OCI-LY7 (cell line): Measurements from ENCODE around the gene SLC13A3. TPM values are rescaled to one million over a fixed set of nuclear protein-coding genes. Genes with fewer than 3 reads are reported as not detected.

Experiments used
- BruUV-seq: library from RNA; stranded (reverse); fragments of 400-500 nt; replicated peaks from 2 replicates; lab custom pipeline; 2021; lab: Mats Ljungman, UMichigan
- CTCF ChIA-PET: fragments of 300-600 bp; sonication (Branson Sonifier 250); formaldehyde crosslinking; loops from one replicate; lab custom pipeline; 2022; ENCODE audit warnings: antibody characterized with exemption; ENCODE audit not compliant: unreplicated experiment; lab: Charles Lee
- POLR2A ChIA-PET: fragments of 300-600 bp; sonication (Branson Sonifier 250); formaldehyde crosslinking; loops from one replicate; lab custom pipeline; 2022; ENCODE audit warnings: antibody characterized with exemption; lab: Charles Lee
- DNase-seq: peaks from one replicate; pipeline ENCODE4 v3.0.0-alpha.2; 2015; ENCODE audit warnings: low spot score
- H2AFZ ChIP-seq: fragments of 200-600 bp; sonication (generic), shearing (Covaris generic); 2 replicates; pipeline ENCODE4 v1.6.1; 2014; ENCODE audit warnings: mild to moderate bottlenecking, antibody characterized with exemption, low read length, moderate library complexity
- H3K27ac ChIP-seq: fragments of 200-600 bp; sonication (generic); 2 replicates; pipeline ENCODE4 v1.5.1; 2014; ENCODE audit warnings: mixed run types, low read depth, mild to moderate bottlenecking, moderate library complexity, low read length, inconsistent platforms; ENCODE audit not compliant: poor library complexity, severe bottlenecking
- H3K36me3 ChIP-seq: fragments of 200-600 bp; sonication (generic); 2 replicates; pipeline ENCODE4 v1.6.1; 2014; ENCODE audit warnings: mild to moderate bottlenecking, antibody characterized with exemption, low read length, moderate library complexity, mixed read lengths; ENCODE audit not compliant: insufficient read depth
- H3K4me1 ChIP-seq: fragments of 200-600 bp; sonication (generic); 2 replicates; pipeline ENCODE4 v1.5.1; 2014; ENCODE audit warnings: mild to moderate bottlenecking, low read length; ENCODE audit not compliant: insufficient read depth, poor library complexity, severe bottlenecking
- H3K4me2 ChIP-seq: fragments of 200-600 bp; sonication (generic); 2 replicates; pipeline ENCODE4 v1.6.1; 2014; ENCODE audit warnings: mild to moderate bottlenecking, low read length
- H3K4me3 ChIP-seq: fragments of 200-600 bp; sonication (generic); 2 replicates; pipeline ENCODE4 v1.5.1; 2014; ENCODE audit warnings: mild to moderate bottlenecking, low read depth, low read length; ENCODE audit not compliant: poor library complexity, severe bottlenecking
- H3K79me2 ChIP-seq: fragments of 200-600 bp; sonication (generic); 2 replicates; pipeline ENCODE4 v1.6.1; 2016; ENCODE audit warnings: low read depth, mild to moderate bottlenecking, low read length, moderate library complexity, mixed read lengths; ENCODE audit not compliant: insufficient read depth
- H3K9me2 ChIP-seq: fragments of 200-600 bp; sonication (generic); 2 replicates; pipeline ENCODE4 v1.6.1; 2016; ENCODE audit warnings: mild to moderate bottlenecking, low read length, mixed read lengths; ENCODE audit not compliant: insufficient read depth
- H3K9me3 ChIP-seq: fragments of 200-600 bp; sonication (generic); 2 replicates; pipeline ENCODE4 v1.6.1; 2014; ENCODE audit warnings: mild to moderate bottlenecking, mixed run types, low read length, mixed read lengths
- H4K20me1 ChIP-seq: fragments of 200-600 bp; sonication (generic); 2 replicates; pipeline ENCODE4 v1.6.1; 2014; ENCODE audit warnings: mild to moderate bottlenecking, antibody characterized with exemption, low read length, moderate library complexity, mixed read lengths; ENCODE audit not compliant: insufficient read depth
- EZH2phosphoT487 ChIP-seq: fragments of 200-600 bp; sonication (generic); IDR thresholded peaks from 2 replicates; pipeline ENCODE4 v1.6.1; 2018; ENCODE audit warnings: low read depth, borderline replicate concordance, mild to moderate bottlenecking, mixed run types, antibody characterized with exemption, low read length, moderate library complexity, mixed read lengths
- intact Hi-C: fragments of 100-400 bp; cut with micrococcal nuclease; formaldehyde crosslinking; loops from one replicate; pipeline ENCODE4 v1.10.0; 2022; ENCODE audit not compliant: unreplicated experiment
- total RNA-seq, 2 experiments: library from RNA; depleted of rRNA in 1 of 2; stranded (reverse); fragments of >200 nt in 1 of 2; shearing (Covaris generic) in 1 of 2; gene quantifications; 2 replicates each; pipeline ENCODE4 v1.2.3, GENCODE V29; 2014 to 2022
- TF ChIP-seq, protein P1 (sequence below): fragments of 200-600 bp; sonication (generic); conservative IDR thresholded peaks from 2 replicates; pipeline ENCODE4 v1.5.1; 2014; ENCODE audit warnings: mild to moderate bottlenecking, antibody characterized with exemption, low read length, moderate library complexity, mixed read lengths

SLC13A3 gene
- total RNA-seq, 2 experiments from 2014 or later, result not detected

DNA sequence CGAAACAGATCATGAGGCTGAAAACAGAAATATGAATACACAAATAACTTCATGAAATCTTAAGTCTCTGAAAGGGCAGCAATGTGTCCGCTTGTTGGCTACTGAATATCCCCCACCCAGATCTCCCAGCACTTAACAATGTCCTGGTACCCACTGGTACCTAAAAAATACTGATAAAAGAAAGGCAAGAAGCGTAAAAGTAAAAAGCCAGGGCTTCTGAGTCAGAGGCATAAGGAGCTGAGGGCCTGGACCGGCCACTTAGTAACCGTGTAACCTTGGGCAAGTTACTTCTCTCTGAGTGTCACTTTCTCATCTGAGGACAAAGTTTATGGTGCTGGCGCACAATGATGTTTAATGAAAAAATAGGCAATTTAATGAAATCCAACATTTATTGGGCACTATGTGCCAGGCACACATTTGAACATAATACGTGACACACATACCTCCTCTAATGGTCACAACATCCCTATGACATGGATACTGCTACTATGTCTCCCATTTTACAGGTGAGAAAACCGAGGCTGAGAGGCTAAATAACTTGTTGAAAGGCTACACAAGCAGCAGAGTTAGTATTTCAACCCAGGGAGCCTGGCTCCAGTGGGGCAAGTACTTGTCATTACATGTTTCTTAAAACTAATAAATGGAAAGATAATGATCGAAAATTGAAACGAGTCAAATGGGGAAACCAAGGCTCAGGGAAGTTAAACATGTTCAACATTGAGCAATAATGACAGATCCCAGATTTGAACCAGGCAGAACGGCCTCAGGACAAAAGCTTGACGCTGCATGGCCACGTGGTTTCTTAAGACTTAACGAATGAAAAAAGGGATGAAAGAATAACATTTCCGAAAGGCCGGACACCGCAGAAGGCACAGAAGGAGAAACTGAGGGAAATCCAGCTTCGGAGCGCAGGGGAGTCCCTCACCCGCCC is 37.2 kb upstream of the SLC13A3 start:
- TF ChIP-seq, protein P1, sequence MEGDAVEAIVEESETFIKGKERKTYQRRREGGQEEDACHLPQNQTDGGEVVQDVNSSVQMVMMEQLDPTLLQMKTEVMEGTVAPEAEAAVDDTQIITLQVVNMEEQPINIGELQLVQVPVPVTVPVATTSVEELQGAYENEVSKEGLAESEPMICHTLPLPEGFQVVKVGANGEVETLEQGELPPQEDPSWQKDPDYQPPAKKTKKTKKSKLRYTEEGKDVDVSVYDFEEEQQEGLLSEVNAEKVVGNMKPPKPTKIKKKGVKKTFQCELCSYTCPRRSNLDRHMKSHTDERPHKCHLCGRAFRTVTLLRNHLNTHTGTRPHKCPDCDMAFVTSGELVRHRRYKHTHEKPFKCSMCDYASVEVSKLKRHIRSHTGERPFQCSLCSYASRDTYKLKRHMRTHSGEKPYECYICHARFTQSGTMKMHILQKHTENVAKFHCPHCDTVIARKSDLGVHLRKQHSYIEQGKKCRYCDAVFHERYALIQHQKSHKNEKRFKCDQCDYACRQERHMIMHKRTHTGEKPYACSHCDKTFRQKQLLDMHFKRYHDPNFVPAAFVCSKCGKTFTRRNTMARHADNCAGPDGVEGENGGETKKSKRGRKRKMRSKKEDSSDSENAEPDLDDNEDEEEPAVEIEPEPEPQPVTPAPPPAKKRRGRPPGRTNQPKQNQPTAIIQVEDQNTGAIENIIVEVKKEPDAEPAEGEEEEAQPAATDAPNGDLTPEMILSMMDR, result no peak
- TF ChIP-seq EZH2phosphoT487, result no peak
- Histone ChIP-seq H3K4me1 (peaks cover 28% of the 10 kb centered on the region), H3K79me2 (peaks cover 49% of the 10 kb centered on the region), H3K4me3 (peak overlapping the region; percentile 74), H4K20me1 (peaks cover 20% of the 10 kb centered on the region; the same call in 1 of the 2 replicates), H3K4me2 (peak overlapping the region; percentile 74), H3K27ac (peak overlapping the region; percentile 63), H2AFZ (peak overlapping the region; percentile 29), H3K9me3 (peaks cover 11% of the 10 kb centered on the region; the same call in 1 of the 2 replicates), H3K36me3 (peaks cover 39% of the 10 kb centered on the region), H3K9me2 (no peaks in the 10 kb centered on the region)
- CTCF ChIA-PET, result no interaction called here
- peak; percentile 9 for DNase-seq
- TSS peak; percentile 48 for BruUV-seq
- POLR2A ChIA-PET, result interaction anchor here (0.6 to 1.8 kb wide), 3 partner anchors 8 to 723 kb away, joined by 3 to 9 read pairs (median 4); no protein-coding TSS in a partner anchor
- intact Hi-C loops, result loop anchor here (5.0 kb wide), 2 partner anchors 716 to 896 kb away; partner anchors contain the start of genes DNTTIP1, WFDC3 and ZNF335

DNA sequence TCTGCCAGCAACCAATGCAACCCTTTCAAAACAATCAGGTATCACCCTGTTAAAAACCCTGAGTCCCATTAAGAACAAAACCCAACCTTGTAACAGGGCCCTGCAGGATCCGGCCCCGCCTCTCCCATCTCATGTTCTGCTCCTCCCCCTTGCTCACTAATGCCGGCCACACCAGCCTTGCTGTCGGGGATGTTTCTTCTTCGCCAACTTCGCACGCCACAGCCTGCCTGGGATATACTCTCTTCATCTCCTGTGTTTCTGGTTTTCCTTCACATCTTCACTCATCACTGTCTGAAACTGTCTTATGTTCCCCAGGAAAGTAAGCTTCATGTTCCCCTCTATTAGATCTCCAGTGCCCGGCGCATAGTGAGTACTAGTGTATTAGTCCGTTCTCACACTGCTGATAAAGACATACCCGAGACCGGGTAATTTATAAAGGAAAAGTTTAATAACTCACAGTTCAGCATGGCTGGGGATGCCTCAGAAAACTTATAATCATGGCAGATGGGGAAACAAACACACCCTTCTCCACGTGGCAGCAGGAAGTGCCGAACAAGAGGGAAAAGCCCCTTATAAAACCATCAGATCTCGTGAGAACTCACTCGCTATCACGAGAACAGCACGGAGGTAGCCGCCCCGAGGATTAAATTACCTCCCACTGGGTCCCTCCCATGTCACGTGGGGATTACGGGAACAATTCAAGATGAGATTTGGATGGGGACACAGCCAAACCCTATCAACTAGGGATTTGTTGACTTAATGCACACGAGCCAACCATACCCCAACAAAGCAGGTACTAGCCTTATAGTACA is 32.9 kb upstream of the SLC13A3 start:
- no peak for DNase-seq
- Histone ChIP-seq H3K36me3 (peaks cover 39% of the 10 kb centered on the region), H3K27ac (no peak overlapping the region), H3K4me1 (peaks cover 23% of the 10 kb centered on the region), H3K79me2 (peaks cover 48% of the 10 kb centered on the region), H3K9me3 (no peaks in the 10 kb centered on the region), H3K9me2 (no peaks in the 10 kb centered on the region), H2AFZ (no peak overlapping the region), H3K4me3 (no peak overlapping the region), H4K20me1 (peaks cover 20% of the 10 kb centered on the region; the same call in 1 of the 2 replicates), H3K4me2 (no peak overlapping the region)
- CTCF ChIA-PET, result no interaction called here
- TF ChIP-seq, protein P1, result no peak
- TF ChIP-seq EZH2phosphoT487, result no peak
- intact Hi-C loops, result loop anchor here (5.0 kb wide), 1 partner anchor 552 kb away; no protein-coding TSS in a partner anchor
- POLR2A ChIA-PET, result no interaction called here
- BruUV-seq, result no TSS peak
